Measurements from ENCODE around the gene SLC9A9.

- TF ChIP-seq, protein P1, sequence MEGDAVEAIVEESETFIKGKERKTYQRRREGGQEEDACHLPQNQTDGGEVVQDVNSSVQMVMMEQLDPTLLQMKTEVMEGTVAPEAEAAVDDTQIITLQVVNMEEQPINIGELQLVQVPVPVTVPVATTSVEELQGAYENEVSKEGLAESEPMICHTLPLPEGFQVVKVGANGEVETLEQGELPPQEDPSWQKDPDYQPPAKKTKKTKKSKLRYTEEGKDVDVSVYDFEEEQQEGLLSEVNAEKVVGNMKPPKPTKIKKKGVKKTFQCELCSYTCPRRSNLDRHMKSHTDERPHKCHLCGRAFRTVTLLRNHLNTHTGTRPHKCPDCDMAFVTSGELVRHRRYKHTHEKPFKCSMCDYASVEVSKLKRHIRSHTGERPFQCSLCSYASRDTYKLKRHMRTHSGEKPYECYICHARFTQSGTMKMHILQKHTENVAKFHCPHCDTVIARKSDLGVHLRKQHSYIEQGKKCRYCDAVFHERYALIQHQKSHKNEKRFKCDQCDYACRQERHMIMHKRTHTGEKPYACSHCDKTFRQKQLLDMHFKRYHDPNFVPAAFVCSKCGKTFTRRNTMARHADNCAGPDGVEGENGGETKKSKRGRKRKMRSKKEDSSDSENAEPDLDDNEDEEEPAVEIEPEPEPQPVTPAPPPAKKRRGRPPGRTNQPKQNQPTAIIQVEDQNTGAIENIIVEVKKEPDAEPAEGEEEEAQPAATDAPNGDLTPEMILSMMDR (IDR thresholded peaks at IDR 0.05), result no peak
- TF ChIP-seq POLR2A (IDR thresholded peaks at IDR 0.05), result no peak
Observed at GRCh38 chr3:143596957-143597642, 251.2 kb downstream of the SLC9A9 start.

Data from thyroid gland (tissue), 4 donors.